Lower leg skin (tissue), 3 donors: ENCODE data around the gene CMIP.
"Not testable (repeated sequence)": the region's sequence is repeated elsewhere in the genome, so short reads cannot be mapped to it uniquely, and the experiment has no call there.

ENCODE experiments used
- POLR2A ChIP-seq, 2 donors: fragments of 450-650 bp; IDR thresholded peaks; one replicate each; pipeline ENCODE4 v1.6.1; 2016 to 2017; ENCODE audit warnings: antibody characterized with exemption in 2 of 2, mild to moderate bottlenecking in 1 of 2, moderate library complexity in 1 of 2
- TF ChIP-seq, protein P1 (sequence below), 3 donors: fragments of 450-650 bp; IDR thresholded peaks; one replicate each; pipeline ENCODE4 v1.5.1; 2016; ENCODE audit warnings: antibody characterized with exemption in 3 of 3, mild to moderate bottlenecking in 3 of 3, moderate library complexity in 2 of 3

DNA sequence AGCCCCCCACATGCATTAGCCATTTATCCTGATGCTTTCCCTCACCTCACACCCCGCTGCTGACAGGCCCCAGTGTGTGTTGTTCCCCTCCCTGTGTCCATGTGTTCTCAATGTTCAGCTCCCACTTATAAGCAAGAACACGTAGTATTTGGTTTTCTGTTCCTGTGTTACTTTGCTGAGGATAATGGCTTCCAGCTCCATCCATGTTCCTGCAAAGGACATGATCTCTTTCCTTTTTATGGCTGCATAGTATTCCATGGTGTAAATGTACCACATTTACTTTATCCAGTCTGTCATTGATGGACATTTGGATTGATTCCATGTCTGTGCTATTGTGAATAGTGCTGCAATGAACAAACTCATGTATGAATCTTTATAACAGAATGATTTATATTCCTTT, 39.6 kb upstream of the CMIP start:
- not testable (repeated sequence) for TF ChIP-seq POLR2A (IDR thresholded peaks at IDR 0.05)
- TF ChIP-seq, protein P1, sequence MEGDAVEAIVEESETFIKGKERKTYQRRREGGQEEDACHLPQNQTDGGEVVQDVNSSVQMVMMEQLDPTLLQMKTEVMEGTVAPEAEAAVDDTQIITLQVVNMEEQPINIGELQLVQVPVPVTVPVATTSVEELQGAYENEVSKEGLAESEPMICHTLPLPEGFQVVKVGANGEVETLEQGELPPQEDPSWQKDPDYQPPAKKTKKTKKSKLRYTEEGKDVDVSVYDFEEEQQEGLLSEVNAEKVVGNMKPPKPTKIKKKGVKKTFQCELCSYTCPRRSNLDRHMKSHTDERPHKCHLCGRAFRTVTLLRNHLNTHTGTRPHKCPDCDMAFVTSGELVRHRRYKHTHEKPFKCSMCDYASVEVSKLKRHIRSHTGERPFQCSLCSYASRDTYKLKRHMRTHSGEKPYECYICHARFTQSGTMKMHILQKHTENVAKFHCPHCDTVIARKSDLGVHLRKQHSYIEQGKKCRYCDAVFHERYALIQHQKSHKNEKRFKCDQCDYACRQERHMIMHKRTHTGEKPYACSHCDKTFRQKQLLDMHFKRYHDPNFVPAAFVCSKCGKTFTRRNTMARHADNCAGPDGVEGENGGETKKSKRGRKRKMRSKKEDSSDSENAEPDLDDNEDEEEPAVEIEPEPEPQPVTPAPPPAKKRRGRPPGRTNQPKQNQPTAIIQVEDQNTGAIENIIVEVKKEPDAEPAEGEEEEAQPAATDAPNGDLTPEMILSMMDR (IDR thresholded peaks at IDR 0.05): not testable (repeated sequence)
